Measurements from ENCODE around the gene TACR2.

GRCh38 chr10:69377191-69377590 lies 39.5 kb downstream of the TACR2 start:
- TF ChIP-seq CTCF (IDR thresholded peaks at IDR 0.05) (no peak), POLR2A (IDR thresholded peaks at IDR 0.05) (no peak)

Measured in Peyer's patch (tissue), 4 donors.